ENCODE results near the gene FCRL5.

- no peak for TF ChIP-seq CTCF (IDR thresholded peaks at IDR 0.05)
- no peak for TF ChIP-seq POLR2A (IDR thresholded peaks at IDR 0.05)
Observed at GRCh38 chr1:157487504-157487903, 64.8 kb downstream of the FCRL5 start.
